ENCODE results near the gene AP5S1. TPM values are rescaled to one million over a fixed set of nuclear protein-coding genes. Genes with fewer than 3 reads are reported as not detected.

Gene AP5S1
- total and polyA plus RNA-seq, 2 of the 4 experiments (the other 2 are of a cell fraction): 10.1 to 11.7 TPM

DNA sequence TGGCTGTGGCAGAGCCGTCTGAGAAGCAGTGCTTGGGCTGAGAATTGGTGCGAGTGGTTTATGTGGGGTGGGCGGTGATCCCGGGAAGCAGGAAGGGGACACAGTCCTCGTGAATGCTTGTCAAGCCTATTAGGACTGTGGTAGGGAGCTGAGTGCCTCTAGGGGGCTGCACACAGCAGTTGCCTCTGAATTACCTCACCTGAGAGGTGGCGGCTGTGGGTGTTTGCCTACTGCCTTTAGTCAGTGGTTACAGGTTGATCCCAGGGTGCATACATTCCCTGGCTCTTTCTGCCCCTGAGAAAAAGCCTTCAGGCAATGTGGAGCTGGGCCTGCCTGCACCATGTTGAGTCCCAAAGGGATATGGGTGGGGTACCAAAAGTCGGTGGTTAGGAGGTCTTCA is 5.2 kb downstream of the AP5S1 start:
- Histone ChIP-seq H3K79me1 (ENCODE audit: low read depth in 1 of 2, low read length in 2 of 2) (peaks cover 14 to 20% of the 10 kb centered on the region in 2 experiments; a peak in 3 of 4 replicates), H3K4me2 (ENCODE audit: low read depth, low read length) (no peak overlapping the region), H4K5ac (ENCODE audit: low read depth, low read length) (no peak overlapping the region), H3K56ac (ENCODE audit: extremely low read depth, insufficient read depth, low read length) (no peak overlapping the region), H2AK5ac (ENCODE audit: low read depth, low read length) (no peak overlapping the region), H2BK5ac (ENCODE audit: low read depth, low read length, poor library complexity, severe bottlenecking) (no peak overlapping the region), H3K4me1 (ENCODE audit: control insufficient read depth, insufficient read depth, low read length) (no peaks in the 10 kb centered on the region; the same call in 1 of the 2 replicates), H3K27me3 (ENCODE audit: control insufficient read depth, insufficient read depth, low read length) (no peaks in the 10 kb centered on the region), H3K4ac (ENCODE audit: low read depth, low read length) (no peak overlapping the region), H3K14ac (replicated peaks; ENCODE audit: low read depth, low read length) (no peak overlapping the region), H4K91ac (ENCODE audit: insufficient read depth, low read depth, low read length) (no peak overlapping the region), H2AK9ac (replicated peaks; ENCODE audit: low read depth, low read length, poor library complexity) (no peak overlapping the region), H3K36me3 (ENCODE audit: control insufficient read depth, insufficient read depth, low read length) (peaks cover 36% of the 10 kb centered on the region), H3K9ac (ENCODE audit: low read depth, low read length) (no peak overlapping the region), H3K27ac (ENCODE audit: insufficient read depth, low read length) (no peak overlapping the region), H2BK20ac (ENCODE audit: low read depth, low read length) (no peak overlapping the region), H4K8ac (ENCODE audit: low read depth in 2 of 2, low read length in 2 of 2) (no peak overlapping the region), H3K9me3 (ENCODE audit: control insufficient read depth, insufficient read depth, low read length) (no peaks in the 10 kb centered on the region), H2BK15ac (ENCODE audit: low read depth, low read length) (no peak overlapping the region), H3K23ac (ENCODE audit: low read depth, low read length) (no peak overlapping the region), H3K4me3 (ENCODE audit: insufficient read depth, low read depth, low read length) (no peak overlapping the region), H2BK120ac (ENCODE audit: low read depth, low read length) (no peak overlapping the region), H3K18ac (ENCODE audit: low read depth, low read length) (no peak overlapping the region), H4K20me1 (ENCODE audit: insufficient read depth, low read length) (no peaks in the 10 kb centered on the region), H3K9me1 (ENCODE audit: insufficient read depth, low read length) (0 out of 2 replicates have a peak, but pooled peaks cover 7% of the 10 kb centered on the region), H2AFZ (replicated peaks; ENCODE audit: low read length, poor library complexity) (no peak overlapping the region)
- in situ Hi-C loops (cut with MboI; ENCODE audit: low sequenced_read_pairs) (no loop called here), dilution Hi-C loops (cut with HindIII; ENCODE audit: low sequenced_read_pairs, unreplicated experiment) (no loop called here), intact Hi-C loops (cut with micrococcal nuclease) (no loop called here)
- no TSS peak for BruUV-seq (replicated peaks)
- TF ChIP-seq MAFK (IDR thresholded peaks at IDR 0.05; ENCODE audit: low read depth, low read length): no peak
- TF ChIP-seq, protein P1, sequence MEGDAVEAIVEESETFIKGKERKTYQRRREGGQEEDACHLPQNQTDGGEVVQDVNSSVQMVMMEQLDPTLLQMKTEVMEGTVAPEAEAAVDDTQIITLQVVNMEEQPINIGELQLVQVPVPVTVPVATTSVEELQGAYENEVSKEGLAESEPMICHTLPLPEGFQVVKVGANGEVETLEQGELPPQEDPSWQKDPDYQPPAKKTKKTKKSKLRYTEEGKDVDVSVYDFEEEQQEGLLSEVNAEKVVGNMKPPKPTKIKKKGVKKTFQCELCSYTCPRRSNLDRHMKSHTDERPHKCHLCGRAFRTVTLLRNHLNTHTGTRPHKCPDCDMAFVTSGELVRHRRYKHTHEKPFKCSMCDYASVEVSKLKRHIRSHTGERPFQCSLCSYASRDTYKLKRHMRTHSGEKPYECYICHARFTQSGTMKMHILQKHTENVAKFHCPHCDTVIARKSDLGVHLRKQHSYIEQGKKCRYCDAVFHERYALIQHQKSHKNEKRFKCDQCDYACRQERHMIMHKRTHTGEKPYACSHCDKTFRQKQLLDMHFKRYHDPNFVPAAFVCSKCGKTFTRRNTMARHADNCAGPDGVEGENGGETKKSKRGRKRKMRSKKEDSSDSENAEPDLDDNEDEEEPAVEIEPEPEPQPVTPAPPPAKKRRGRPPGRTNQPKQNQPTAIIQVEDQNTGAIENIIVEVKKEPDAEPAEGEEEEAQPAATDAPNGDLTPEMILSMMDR (conservative IDR thresholded peaks at IDR 0.05; ENCODE audit: low read depth, low read length): no peak
- TF ChIP-seq CHD1 (IDR thresholded peaks at IDR 0.05; ENCODE audit: low read depth, low read length): no peak
- no peak for TF ChIP-seq MAZ (IDR thresholded peaks at IDR 0.05; ENCODE audit: borderline replicate concordance, low read depth, low read length)
- WGBS, 2 experiments (ENCODE audit: extremely low coverage in 2 of 2, insufficient read length in 1 of 2): 95% methylated on average over 4 of the region's 7 CpGs; no CpG with 5 or more reads in 1 of the 2 experiments
- DNase-seq (no peak), ATAC-seq (ENCODE audit: low read depth) (no peak)
- ChIA-PET POLR2A (ENCODE audit: unreplicated experiment) (no interaction called here), CTCF (no interaction called here)

All from IMR-90 (cell line).